PC-9 (cell line): ENCODE data around the gene TPRG1. TPM values are rescaled to one million over a fixed set of nuclear protein-coding genes. Genes with fewer than 3 reads are reported as not detected.

ENCODE experiments used
- BruUV-seq: library from RNA; stranded (reverse); fragments of 400-500 nt; replicated peaks from 2 replicates; lab custom pipeline; 2021; lab: Mats Ljungman, UMichigan
- CTCF ChIA-PET: fragments of 300-600 bp; sonication (Branson Sonifier 250); formaldehyde crosslinking; loops from one replicate; lab custom pipeline; 2022; ENCODE audit warnings: antibody characterized with exemption; lab: Charles Lee
- POLR2A ChIA-PET: fragments of 300-600 bp; sonication (Branson Sonifier 250); formaldehyde crosslinking; loops from one replicate; lab custom pipeline; 2022; ENCODE audit warnings: antibody characterized with exemption; ENCODE audit not compliant: unreplicated experiment; lab: Charles Lee
- DNase-seq, 2 experiments: peaks; one replicate each; pipeline versions ENCODE4 v3.0.0 to v3.0.0-alpha.2; 2015 to 2022; ENCODE audit warnings: mixed read lengths in 1 of 2
- H2AFZ ChIP-seq: fragments of 200-600 bp; sonication (generic); 2 replicates; pipeline ENCODE4 v1.8.1; 2017; ENCODE audit warnings: antibody characterized with exemption
- H3F3A ChIP-seq: fragments of 200-600 bp; sonication (generic); 2 replicates; pipeline ENCODE4 v1.8.1; 2017; ENCODE audit warnings: antibody characterized with exemption, mild to moderate bottlenecking, low read depth; ENCODE audit not compliant: insufficient read depth
- H3K27ac ChIP-seq: fragments of 200-600 bp; sonication (generic); 2 replicates; pipeline ENCODE4 v1.6.1; 2016; ENCODE audit warnings: mixed run types
- H3K27me3 ChIP-seq: fragments of 200-600 bp; sonication (generic); 2 replicates; pipeline ENCODE4 v1.6.1; 2016; ENCODE audit warnings: low read depth, mixed run types; ENCODE audit not compliant: insufficient read depth
- H3K36me3 ChIP-seq: fragments of 200-600 bp; sonication (generic); 2 replicates; pipeline ENCODE4 v1.6.1; 2016; ENCODE audit warnings: low read depth, mixed run types
- H3K4me1 ChIP-seq: fragments of 200-600 bp; sonication (generic); replicated peaks from 2 replicates; pipeline ENCODE4 v1.6.1; 2016; ENCODE audit warnings: mixed run types; ENCODE audit not compliant: insufficient read depth
- H3K4me2 ChIP-seq: fragments of 200-600 bp; sonication (generic); 2 replicates; pipeline ENCODE4 v1.6.1; 2017; ENCODE audit warnings: mixed run types
- H3K4me3 ChIP-seq: fragments of 200-600 bp; sonication (generic); 2 replicates; pipeline ENCODE4 v1.6.1; 2016; ENCODE audit warnings: mixed run types
- H3K79me2 ChIP-seq: fragments of 200-600 bp; sonication (generic); 2 replicates; pipeline ENCODE4 v1.6.1; 2017; ENCODE audit warnings: low read depth, mixed run types
- H3K9me2 ChIP-seq: fragments of 200-600 bp; sonication (generic); 2 replicates; pipeline ENCODE4 v1.8.1; 2017; ENCODE audit warnings: mild to moderate bottlenecking; ENCODE audit not compliant: insufficient read depth
- H3K9me3 ChIP-seq: fragments of 200-600 bp; sonication (generic); 2 replicates; pipeline ENCODE4 v1.8.1; 2016; ENCODE audit warnings: low read depth; ENCODE audit not compliant: insufficient read depth
- H4K20me1 ChIP-seq: fragments of 200-600 bp; sonication (generic); 2 replicates; pipeline ENCODE4 v1.8.1; 2017; ENCODE audit not compliant: insufficient read depth
- EZH2 ChIP-seq: fragments of 200-600 bp; sonication (generic); IDR thresholded peaks from 2 replicates; pipeline ENCODE4 v1.8.0; 2017; ENCODE audit warnings: antibody characterized with exemption, low read depth
- intact Hi-C: fragments of 100-400 bp; cut with micrococcal nuclease; formaldehyde crosslinking; loops from one replicate; pipeline ENCODE4 v1.10.0; 2022; ENCODE audit not compliant: unreplicated experiment
- total RNA-seq: library from RNA; stranded (reverse); gene quantifications from 2 replicates; pipeline ENCODE4 v1.2.3, GENCODE V29; 2021
- TF ChIP-seq, protein P1 (sequence below): fragments of 200-600 bp; sonication (generic); conservative IDR thresholded peaks from 2 replicates; pipeline ENCODE4 v1.6.1; 2017; ENCODE audit warnings: mixed run types, antibody characterized with exemption, mild to moderate bottlenecking, moderate library complexity

TPRG1 gene
- total RNA-seq, 1 experiment from 2014 or later = 1.9 TPM

DNA sequence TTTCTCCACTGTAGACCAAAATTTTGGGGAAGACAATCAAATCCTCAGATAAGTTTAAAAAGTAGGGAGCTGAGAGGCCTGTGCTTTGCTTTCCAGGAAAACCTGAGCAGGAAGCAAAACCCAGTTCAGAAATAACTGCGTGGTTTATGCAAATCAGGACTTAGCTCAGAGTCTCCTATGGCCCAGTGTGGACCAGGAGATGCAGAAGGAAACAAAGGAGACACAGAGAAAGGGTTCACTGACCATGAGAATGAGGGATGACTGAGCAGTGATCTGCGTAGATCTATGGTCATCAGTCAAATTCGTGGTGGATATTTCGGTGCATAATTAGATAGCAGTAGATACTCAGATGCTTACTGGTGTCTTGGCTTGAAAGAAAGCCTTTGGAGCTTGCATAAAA, 196.6 kb downstream of the TPRG1 start:
- no peaks in the 10 kb centered on the region; the same call in none of the 2 replicates for H3F3A ChIP-seq
- intact Hi-C loops = no loop called here
- no peaks in the 10 kb centered on the region for H3K36me3 ChIP-seq
- no peak overlapping the region for H3K4me3 ChIP-seq
- H4K20me1 ChIP-seq = no peaks in the 10 kb centered on the region
- no TSS peak for BruUV-seq
- peaks cover 15% of the 10 kb centered on the region; the same call in 1 of the 2 replicates for H3K9me3 ChIP-seq
- DNase-seq = no peak
- H3K4me2 ChIP-seq = no peak overlapping the region
- no peak overlapping the region for H2AFZ ChIP-seq
- no peaks in the 10 kb centered on the region for H3K27me3 ChIP-seq
- no peaks in the 10 kb centered on the region for H3K9me2 ChIP-seq
- POLR2A ChIA-PET = no interaction called here
- no peaks in the 10 kb centered on the region for H3K4me1 ChIP-seq
- CTCF ChIA-PET = no interaction called here
- TF ChIP-seq EZH2 = no peak
- TF ChIP-seq, protein P1, sequence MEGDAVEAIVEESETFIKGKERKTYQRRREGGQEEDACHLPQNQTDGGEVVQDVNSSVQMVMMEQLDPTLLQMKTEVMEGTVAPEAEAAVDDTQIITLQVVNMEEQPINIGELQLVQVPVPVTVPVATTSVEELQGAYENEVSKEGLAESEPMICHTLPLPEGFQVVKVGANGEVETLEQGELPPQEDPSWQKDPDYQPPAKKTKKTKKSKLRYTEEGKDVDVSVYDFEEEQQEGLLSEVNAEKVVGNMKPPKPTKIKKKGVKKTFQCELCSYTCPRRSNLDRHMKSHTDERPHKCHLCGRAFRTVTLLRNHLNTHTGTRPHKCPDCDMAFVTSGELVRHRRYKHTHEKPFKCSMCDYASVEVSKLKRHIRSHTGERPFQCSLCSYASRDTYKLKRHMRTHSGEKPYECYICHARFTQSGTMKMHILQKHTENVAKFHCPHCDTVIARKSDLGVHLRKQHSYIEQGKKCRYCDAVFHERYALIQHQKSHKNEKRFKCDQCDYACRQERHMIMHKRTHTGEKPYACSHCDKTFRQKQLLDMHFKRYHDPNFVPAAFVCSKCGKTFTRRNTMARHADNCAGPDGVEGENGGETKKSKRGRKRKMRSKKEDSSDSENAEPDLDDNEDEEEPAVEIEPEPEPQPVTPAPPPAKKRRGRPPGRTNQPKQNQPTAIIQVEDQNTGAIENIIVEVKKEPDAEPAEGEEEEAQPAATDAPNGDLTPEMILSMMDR = no peak
- H3K79me2 ChIP-seq = no peaks in the 10 kb centered on the region
- no peak overlapping the region for H3K27ac ChIP-seq

DNA sequence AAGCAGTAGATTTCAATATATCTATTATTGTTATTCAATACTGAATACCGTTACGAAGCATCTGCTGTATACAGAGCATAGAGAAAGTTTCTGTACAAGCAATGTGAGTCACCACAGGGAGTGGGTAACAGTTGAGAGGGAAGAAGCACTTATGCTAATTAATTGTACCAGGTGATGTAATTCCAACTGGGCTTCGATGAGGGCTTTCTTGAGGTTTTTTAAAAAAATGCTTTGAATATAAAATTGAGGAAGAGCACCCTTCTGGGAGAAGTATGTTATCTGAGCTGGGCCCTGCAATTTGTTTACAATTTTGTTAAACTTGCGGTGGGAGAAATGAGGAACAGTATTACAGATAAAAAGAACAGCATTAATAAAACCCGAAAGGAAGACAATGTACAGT, 197.9 kb downstream of the TPRG1 start:
- Histone ChIP-seq H3K27me3 (no peaks in the 10 kb centered on the region), H3K4me3 (no peak overlapping the region), H3K4me2 (no peak overlapping the region), H3K9me2 (no peaks in the 10 kb centered on the region), H2AFZ (no peak overlapping the region), H3K27ac (no peak overlapping the region), H3K36me3 (no peaks in the 10 kb centered on the region), H3K9me3 (peaks cover 15% of the 10 kb centered on the region; the same call in 1 of the 2 replicates), H3K79me2 (no peaks in the 10 kb centered on the region), H4K20me1 (no peaks in the 10 kb centered on the region), H3K4me1 (no peaks in the 10 kb centered on the region), H3F3A (no peaks in the 10 kb centered on the region; the same call in none of the 2 replicates)
- ChIA-PET CTCF (no interaction called here), POLR2A (no interaction called here)
- intact Hi-C loops = no loop called here
- no TSS peak for BruUV-seq
- no peak for DNase-seq
- TF ChIP-seq, protein P1 = no peak
- TF ChIP-seq EZH2 = no peak

DNA sequence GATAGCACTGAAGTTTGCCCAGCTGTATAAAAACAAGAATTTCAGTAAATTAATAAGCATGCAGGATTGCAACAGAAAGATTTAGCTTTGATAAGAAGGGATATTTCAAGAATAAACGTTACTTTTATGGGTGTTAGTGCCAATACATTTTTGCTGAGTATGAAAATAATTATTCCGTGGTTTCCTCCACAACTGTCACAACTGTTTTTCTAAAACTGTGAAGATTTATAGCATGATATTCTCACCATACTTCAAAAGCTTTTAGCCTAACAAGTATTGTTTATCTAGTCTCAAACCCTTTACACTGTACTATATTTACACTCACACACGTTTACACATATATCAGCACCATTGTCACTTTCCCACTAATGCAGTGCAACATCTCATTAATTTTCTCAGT, 200.5 kb downstream of the TPRG1 start:
- TF ChIP-seq, protein P1 = no peak
- no peak for TF ChIP-seq EZH2
- no peaks in the 10 kb centered on the region; the same call in none of the 2 replicates for H3F3A ChIP-seq
- no peaks in the 10 kb centered on the region for H3K27me3 ChIP-seq
- no peak for DNase-seq
- no peak overlapping the region for H3K4me2 ChIP-seq
- H3K27ac ChIP-seq = no peak overlapping the region
- ChIA-PET POLR2A (no interaction called here), CTCF (no interaction called here)
- peaks cover 22% of the 10 kb centered on the region for H3K9me3 ChIP-seq
- H3K79me2 ChIP-seq = no peaks in the 10 kb centered on the region
- H2AFZ ChIP-seq = no peak overlapping the region
- H3K36me3 ChIP-seq = no peaks in the 10 kb centered on the region
- intact Hi-C loops = no loop called here
- no peak overlapping the region for H3K4me3 ChIP-seq
- H3K4me1 ChIP-seq = no peaks in the 10 kb centered on the region
- H3K9me2 ChIP-seq = no peaks in the 10 kb centered on the region
- BruUV-seq = no TSS peak
- no peaks in the 10 kb centered on the region for H4K20me1 ChIP-seq
